ENCODE measurements around the gene CALML6.

GRCh38 chr1:1940123-1940425 is 25.0 kb downstream of the CALML6 start:
- TF ChIP-seq CTCF (IDR thresholded peaks at IDR 0.05) (no peak), POLR2AphosphoS5 (IDR thresholded peaks at IDR 0.05; ENCODE audit: insufficient read depth in 1 of 2, low read depth in 1 of 2) (no peak), POLR2A (IDR thresholded peaks at IDR 0.05) (no peak)

Data from vagina (tissue), 2 donors.